Limb (tissue), 2 donors: ENCODE results near the gene MBOAT1.

Experiments
- DNase-seq, 2 donors: peaks; one replicate each; pipeline ENCODE4 v3.0.0-alpha.2; 2016; ENCODE audit errors: extremely low spot score in 2 of 2

MBOAT1 gene

GRCh38 chr6:20102397-20103073 lies 109.7 kb downstream of the MBOAT1 start:
- DNase-seq, result no peak

GRCh38 chr6:20099156-20099555 lies 113.1 kb downstream of the MBOAT1 start:
- DNase-seq, result no peak

GRCh38 chr6:20098267-20098876 lies 113.9 kb downstream of the MBOAT1 start:
- no peak for DNase-seq

DNA sequence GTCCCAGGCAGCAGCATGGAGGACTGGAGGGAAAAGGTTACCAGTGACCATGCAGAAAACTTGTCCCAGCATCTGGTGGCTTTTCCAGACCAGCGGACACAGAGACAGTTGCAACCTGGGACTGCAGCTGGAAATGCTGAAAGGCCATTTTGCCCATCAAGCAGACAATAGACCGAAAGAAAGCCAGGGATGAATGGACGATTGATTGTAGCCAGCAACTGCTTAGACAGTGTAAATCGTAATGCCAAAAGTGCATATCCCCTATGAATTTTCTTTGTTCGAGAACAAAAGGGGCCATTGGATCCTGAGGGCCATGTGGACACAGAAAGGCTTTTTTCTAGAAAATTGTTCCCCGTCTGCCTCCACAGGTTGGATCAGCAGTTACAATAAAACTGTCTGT lies 115.7 kb downstream of the MBOAT1 start:
- no peak for DNase-seq

DNA sequence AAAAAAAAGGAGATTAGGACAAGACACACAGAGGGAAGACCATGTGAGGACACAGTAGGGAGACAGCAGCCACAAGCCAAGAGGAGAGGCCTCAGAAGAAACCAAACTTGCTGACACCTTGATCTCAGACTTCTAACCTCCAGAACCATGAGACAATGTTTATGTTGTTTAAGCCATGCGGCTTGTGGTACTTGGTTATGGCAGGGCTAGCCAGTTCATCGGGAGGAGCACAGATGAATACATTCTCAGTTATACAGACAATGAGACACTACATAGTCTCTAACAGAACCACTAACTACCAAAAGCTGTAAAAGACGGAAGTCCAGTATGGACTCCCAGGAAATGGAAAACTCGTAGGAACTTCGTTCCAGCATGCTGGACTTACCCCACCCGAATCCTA lies 116.8 kb downstream of the MBOAT1 start:
- no peak for DNase-seq

GRCh38 chr6:20092071-20092566 lies 120.2 kb downstream of the MBOAT1 start:
- DNase-seq, result peak in 1 of 2 donors; percentile 69

DNA sequence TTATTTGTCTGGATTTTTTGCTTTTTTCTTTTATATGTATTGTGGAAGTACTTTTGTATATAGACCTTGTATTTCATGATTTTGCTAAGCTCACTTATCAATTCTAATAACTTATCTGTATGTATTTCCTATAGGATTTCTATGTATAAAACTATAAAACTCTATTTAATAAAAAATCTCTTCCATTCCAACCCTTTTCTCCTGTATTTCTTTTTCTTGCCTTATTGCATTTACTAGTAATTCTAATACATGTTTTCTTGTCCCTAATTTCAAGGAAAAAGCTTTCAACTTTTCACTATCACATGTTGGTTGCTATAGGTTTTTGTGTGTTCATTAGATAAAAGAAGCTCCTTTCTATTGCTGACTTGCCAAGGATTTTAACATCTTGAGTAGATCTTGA lies 125.3 kb downstream of the MBOAT1 start:
- no peak for DNase-seq

- no peak for DNase-seq
These were observed 126.5 kb downstream of the MBOAT1 start for GRCh38 chr6:20085817-20086216.

GRCh38 chr6:20084411-20084810 lies 127.9 kb downstream of the MBOAT1 start:
- DNase-seq, result no peak

GRCh38 chr6:20071998-20072397 lies 140.3 kb downstream of the MBOAT1 start:
- no peak for DNase-seq

DNA sequence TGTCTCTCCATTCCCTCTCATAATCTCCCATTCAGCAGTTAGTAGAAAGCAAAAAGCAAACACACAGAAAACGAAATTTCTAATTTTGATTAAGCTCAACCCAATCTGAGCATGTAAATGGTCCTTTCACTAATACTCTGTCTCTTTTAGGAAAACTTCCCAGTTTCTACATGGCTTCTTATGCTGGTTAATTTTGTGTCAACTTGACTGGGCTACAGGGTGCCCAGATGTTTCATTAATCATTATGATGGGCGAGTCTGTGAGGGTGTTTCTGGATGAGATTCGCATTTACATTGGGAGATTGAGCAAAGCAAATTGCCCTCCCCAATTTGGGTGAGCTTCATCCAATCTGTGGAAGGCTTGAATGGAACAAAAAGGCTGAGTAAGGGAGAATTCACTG lies 142.2 kb downstream of the MBOAT1 start:
- no peak for DNase-seq

GRCh38 chr6:20069021-20069522 lies 143.2 kb downstream of the MBOAT1 start:
- DNase-seq, result no peak

DNA sequence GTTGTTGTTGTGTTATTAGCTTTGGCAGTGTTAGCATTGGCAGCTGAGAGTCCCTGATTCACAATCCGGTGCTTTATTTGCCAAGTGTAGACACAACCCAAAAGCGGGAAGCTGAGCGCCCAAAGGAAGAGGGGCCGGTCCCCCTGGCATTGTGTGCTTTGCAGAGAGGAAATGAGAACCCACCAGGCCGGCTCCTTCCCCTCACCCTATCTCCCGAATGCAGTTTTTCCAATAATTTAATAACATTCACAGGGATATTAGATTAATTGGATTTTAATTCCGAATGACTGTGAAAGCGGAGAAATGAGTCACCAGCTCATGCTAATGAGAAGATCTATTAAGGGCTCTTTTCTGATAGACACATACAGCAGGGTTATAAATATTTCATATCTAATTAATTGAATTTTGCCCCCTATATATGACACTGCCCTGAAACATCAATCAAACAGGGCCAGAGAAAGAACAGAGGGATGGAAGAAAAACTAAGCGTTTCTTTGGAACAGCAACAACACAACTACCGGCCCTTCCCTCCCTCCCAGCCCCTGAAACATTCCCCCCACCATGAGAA lies 143.8 kb downstream of the MBOAT1 start:
- DNase-seq, result no peak

GRCh38 chr6:20061952-20062351 lies 150.3 kb downstream of the MBOAT1 start:
- DNase-seq, result no peak

- DNase-seq, result no peak
These were observed 152.0 kb downstream of the MBOAT1 start for GRCh38 chr6:20060252-20060651.

GRCh38 chr6:20058912-20059311 lies 153.4 kb downstream of the MBOAT1 start:
- DNase-seq, result no peak

GRCh38 chr6:20058121-20058905 lies 154.0 kb downstream of the MBOAT1 start:
- no peak for DNase-seq

DNA sequence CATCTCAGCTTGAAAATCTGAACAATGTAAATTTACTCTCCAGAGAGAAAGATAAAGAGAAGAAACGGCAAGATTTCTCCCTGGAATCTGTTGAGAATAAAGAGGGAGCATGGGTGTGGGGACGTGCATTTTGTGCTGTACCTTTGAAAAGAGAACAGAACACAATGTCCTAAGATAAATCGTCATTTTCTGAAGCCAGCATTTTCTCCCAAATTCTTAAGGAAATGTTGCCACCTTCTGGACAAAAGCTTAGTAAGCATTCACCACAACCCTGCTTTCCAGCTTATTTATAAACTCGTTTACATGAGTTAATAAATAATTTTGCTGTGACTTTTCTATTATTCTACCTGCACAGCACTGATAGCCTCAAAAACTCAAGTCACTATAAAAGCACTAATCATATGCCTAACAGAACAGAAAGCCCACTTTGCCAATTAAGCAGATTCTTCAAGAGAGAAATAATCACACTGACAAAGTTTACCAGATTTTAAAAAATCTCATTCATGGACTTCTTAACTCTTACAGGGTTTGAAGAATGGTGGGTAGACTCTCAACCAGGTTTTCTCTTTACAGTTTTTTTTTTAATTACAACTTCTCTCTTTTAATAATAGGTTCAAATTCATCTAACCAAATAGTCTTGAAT lies 155.8 kb downstream of the MBOAT1 start:
- DNase-seq, result peak in 1 of 2 donors; percentile 77

GRCh38 chr6:20055916-20056315 lies 156.4 kb downstream of the MBOAT1 start:
- no peak for DNase-seq
